ENCODE results near the gene NABP2.

GRCh38 chr12:56202838-56203237 is 21.3 kb upstream of the NABP2 start:
- no peak for TF ChIP-seq CTCF (IDR thresholded peaks at IDR 0.05 in 4 of 5, conservative IDR thresholded peaks at IDR 0.05 in 1 of 5)
- TF ChIP-seq POLR2A (IDR thresholded peaks at IDR 0.05) = no peak

Data from gastrocnemius medialis (tissue), 4 donors.